ENCODE measurements around the gene CLBA1. TPM values are rescaled to one million over a fixed set of nuclear protein-coding genes. Genes with fewer than 3 reads are reported as not detected.
"Not testable (repeated sequence)": the region's sequence is repeated elsewhere in the genome, so short reads cannot be mapped to it uniquely, and the experiment has no call there.

CLBA1 gene
- total RNA-seq, 1 donor: 6.9 TPM

- H3K4me3 ChIP-seq (ENCODE audit: low read depth, low read length): no peak overlapping the region
- no peak for TF ChIP-seq CTCF (IDR thresholded peaks at IDR 0.05; ENCODE audit: insufficient read depth, low read depth, low read length)
- no peak for DNase-seq (ENCODE audit: low read depth)
These were observed 46.6 kb upstream of the CLBA1 start for GRCh38 chr14:104938960-104939359.

DNA sequence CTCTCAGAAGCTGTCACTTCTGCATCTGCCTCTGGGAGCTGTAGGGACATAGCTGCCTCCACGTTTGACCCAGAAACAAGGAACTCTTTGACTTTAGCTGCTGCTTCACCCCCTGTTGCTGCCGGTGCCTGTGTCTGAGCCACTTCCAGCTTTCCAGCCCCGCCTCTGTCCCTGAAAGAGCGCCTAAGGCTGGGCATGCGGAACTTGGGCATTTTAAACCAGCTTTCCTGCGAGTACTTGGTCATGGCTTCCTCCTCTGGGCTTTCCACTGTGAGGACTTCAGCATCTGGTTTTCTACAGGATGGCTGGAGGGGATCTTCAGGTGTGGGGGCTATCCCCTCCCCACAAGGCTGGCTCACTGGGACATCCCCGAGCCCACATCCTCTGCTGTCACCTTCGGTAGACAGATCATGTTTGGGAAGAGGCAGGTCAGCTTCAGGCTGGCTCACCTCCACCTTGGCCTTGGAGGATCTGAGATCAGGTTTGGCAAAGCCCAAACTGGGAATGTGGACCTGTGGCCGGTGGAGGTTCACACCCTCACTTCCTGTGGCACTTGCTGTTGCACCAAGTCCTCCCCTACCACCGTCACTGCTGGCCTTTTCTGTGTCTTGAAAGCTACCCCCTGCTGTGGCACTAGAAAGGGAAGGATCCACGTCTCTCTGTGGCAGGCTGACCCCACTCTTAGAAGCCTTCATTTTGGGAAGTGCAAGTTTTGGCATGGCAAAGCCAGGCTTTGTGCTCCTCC, 45.8 kb upstream of the CLBA1 start:
- no peak for DNase-seq (ENCODE audit: low read depth)
- H3K4me3 ChIP-seq (ENCODE audit: low read depth, low read length): no peak overlapping the region
- no peak for TF ChIP-seq CTCF (IDR thresholded peaks at IDR 0.05; ENCODE audit: insufficient read depth, low read depth, low read length)

GRCh38 chr14:104940526-104941150, 45.0 kb upstream of the CLBA1 start:
- peak; percentile 11 for DNase-seq (ENCODE audit: low read depth)

DNA sequence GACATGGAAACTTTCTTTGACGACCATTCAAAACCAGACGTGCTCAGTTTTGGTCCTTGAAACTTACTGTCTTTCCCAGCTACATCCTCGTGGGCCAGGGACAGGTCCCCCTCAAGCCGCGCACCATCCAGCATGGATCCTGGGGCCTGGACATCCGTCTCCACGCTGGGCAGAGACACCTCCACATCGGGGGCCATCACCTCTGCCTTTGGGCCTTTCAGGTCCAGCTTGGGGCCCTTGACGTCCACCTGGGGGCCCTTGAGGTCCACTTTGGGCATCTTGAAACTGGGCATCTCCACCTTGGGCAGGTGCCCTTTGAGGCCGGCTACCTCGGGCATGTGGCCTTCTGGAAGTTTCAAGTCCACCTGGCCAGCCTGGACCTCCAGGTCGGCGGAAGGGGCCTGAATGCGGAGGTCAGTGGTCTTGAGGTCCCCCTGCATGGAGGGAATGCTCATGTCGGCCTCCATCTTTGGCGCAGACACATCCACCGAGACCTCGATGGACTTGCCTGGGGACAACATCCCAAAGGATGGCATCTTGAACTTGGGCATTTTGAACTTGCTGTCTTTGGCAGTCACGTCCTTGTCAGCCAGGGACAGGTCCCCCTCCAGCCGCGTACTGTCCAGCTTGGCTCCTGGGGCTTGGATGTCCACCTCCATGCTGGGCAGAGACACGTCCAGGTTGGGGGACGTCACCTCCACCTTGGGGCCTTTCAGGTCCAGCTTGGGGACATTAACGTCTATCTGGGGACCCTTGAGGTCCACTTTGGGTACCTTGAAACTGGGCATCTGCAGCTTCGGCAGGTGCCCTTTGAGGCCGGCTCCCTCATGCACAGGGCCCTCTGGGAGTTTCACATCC, 43.9 kb upstream of the CLBA1 start:
- no peak for DNase-seq (ENCODE audit: low read depth)
- TF ChIP-seq CTCF (IDR thresholded peaks at IDR 0.05; ENCODE audit: insufficient read depth, low read depth, low read length): no peak
- H3K4me3 ChIP-seq (ENCODE audit: low read depth, low read length): no peak overlapping the region

More at GRCh38 chr14:104940526-104941150, 45.0 kb upstream of the CLBA1 start:
- TF ChIP-seq CTCF (IDR thresholded peaks at IDR 0.05; ENCODE audit: insufficient read depth, low read depth, low read length): peak; percentile 24
- no peak overlapping the region for H3K4me3 ChIP-seq (ENCODE audit: low read depth, low read length)

DNA sequence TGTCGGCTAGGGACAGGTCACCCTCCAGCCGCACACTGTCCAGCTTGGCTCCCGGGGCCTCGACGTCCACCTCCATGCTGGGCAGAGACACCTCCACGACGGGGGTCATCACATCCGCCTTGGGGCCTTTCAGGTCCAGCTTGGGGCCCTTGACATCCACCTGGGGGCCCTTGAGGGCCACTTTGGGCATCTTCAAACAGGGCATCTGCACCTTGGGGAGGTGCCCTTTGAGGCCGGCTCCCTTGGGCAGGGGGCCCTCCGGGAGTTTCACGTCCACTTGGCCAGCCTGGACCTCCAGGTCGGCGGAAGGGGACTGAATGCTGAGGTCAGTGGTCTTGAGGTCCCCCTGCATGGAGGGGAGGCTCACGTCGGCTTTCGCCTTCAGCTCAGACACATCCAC, 43.0 kb upstream of the CLBA1 start:
- TF ChIP-seq CTCF (IDR thresholded peaks at IDR 0.05; ENCODE audit: insufficient read depth, low read depth, low read length): no peak
- no peak overlapping the region for H3K4me3 ChIP-seq (ENCODE audit: low read depth, low read length)
- no peak for DNase-seq (ENCODE audit: low read depth)

DNA sequence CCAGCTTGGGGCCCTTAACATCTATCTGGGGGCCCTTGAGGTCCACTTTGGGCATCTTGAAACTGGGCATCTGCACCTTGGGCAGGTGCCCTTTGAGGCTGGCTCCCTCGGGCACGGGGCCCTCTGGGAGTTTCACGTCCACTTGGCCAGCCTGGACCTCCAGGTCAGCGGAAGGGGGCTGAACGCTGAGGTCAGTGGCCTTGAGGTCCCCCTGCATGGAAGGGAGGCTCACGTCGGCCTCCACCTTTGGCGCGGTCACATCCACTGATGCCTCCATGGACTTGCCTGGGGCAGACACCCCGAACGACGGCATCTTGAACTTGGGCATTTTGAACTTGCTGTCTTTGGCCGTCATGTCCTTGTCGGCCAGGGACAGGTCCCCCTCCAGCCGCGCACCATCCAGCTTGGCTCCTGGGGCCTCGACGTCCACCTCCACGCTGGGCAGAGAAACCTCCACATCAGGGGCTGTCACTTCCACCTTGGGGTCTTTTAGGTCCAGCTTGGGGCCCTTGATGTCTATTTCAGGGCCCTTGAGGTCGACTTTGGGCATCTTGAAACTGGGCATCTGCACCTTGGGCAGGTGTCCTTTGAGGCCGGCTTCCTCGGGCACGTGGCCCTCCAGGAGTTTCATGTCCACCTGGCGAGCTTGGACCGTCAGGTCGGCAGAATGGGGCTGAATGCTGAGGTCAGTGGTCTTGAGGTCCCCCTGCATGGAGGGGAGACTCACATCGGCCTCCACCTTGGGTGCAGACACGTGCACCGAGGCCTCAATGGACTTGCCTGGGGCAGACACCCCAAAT, 42.2 kb upstream of the CLBA1 start:
- DNase-seq (ENCODE audit: low read depth); H3K4me3 ChIP-seq (ENCODE audit: low read depth, low read length): not testable (repeated sequence)

- not testable (repeated sequence) for DNase-seq (ENCODE audit: low read depth); H3K4me3 ChIP-seq (ENCODE audit: low read depth, low read length)
These were observed 41.6 kb upstream of the CLBA1 start for GRCh38 chr14:104944016-104944308.

GRCh38 chr14:104944436-104945205, 41.0 kb upstream of the CLBA1 start:
- not testable (repeated sequence) for H3K4me3 ChIP-seq (ENCODE audit: low read depth, low read length); DNase-seq (ENCODE audit: low read depth)

- not testable (repeated sequence) for H3K4me3 ChIP-seq (ENCODE audit: low read depth, low read length); DNase-seq (ENCODE audit: low read depth)
These were observed 40.3 kb upstream of the CLBA1 start for GRCh38 chr14:104945266-104945665.
